ENCODE data around the gene TAF15.

The TAF15 gene

GRCh38 chr17:35808962-35809854 is at the start of gene TAF15:
TSS of gene TAF15 (plus strand) at chr17:35809484. CDS start at chr17:35809570, 86 bp downstream.
- DNase-seq (ENCODE audit: insufficient read length, low spot score) (peak; percentile 95), FAIRE-seq (no peak)

GRCh38 chr17:35760587-35760986 is 48.7 kb upstream of the TAF15 start, which contains the start of gene C17orf50:
TSS of gene C17orf50 (plus strand) at chr17:35760887. CDS start at chr17:35760942, 55 bp downstream.
- no peak for FAIRE-seq
- no peak for DNase-seq (ENCODE audit: insufficient read length, low spot score)

DNA sequence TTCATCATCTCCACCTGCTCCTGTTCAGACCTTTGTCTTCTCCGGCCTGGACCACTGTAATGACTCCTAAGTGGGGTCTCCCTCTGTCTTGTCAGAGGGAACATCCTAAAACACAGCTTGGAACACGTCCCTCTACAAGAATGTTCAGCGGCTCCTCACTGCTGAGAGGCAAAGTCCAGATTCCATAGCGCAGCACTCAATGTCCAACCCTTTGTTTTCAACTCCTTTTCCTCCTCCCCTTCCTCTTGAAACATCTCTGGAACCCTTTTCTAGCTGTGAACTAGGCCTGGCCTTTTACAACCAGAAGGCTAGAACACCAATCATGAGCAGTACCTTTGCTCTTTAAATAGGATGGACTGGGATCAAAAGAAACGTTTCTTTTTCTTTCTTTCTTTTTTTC is 47.7 kb upstream of the TAF15 start:
- FAIRE-seq (no peak), DNase-seq (ENCODE audit: insufficient read length, low spot score) (no peak)

GRCh38 chr17:35763767-35764122 is 45.5 kb upstream of the TAF15 start:
- DNase-seq (ENCODE audit: insufficient read length, low spot score) = no peak
- FAIRE-seq = no peak

GRCh38 chr17:35764123-35764991 is 44.9 kb upstream of the TAF15 start:
- DNase-seq (ENCODE audit: insufficient read length, low spot score) (peak; percentile 95), FAIRE-seq (no peak)

GRCh38 chr17:35765086-35765710 is 44.1 kb upstream of the TAF15 start:
- FAIRE-seq (no peak), DNase-seq (ENCODE audit: insufficient read length, low spot score) (no peak)

GRCh38 chr17:35765756-35766488 is 43.4 kb upstream of the TAF15 start:
- DNase-seq (ENCODE audit: insufficient read length, low spot score) = no peak
- no peak for FAIRE-seq

DNA sequence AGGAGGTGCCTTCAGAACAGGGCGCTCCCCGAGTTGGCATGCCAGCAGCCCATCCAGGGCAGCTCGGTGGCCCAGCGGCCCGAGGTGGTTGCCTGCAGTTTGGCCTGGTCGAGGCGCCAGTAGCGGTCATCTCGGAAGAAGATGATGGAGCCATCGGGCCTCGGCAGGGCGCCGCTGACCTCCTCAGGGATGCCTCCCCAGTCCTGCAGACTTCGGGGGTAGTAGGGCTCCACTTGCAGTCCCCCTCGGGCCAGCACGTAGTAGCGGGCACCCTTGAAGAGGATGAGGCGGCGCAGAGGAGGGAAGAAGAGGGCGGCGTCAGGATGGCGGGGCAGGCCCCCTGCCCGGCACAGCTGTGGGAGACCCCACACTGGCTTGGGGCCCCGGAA is 42.8 kb upstream of the TAF15 start:
- no peak for DNase-seq (ENCODE audit: insufficient read length, low spot score)
- FAIRE-seq = no peak

DNA sequence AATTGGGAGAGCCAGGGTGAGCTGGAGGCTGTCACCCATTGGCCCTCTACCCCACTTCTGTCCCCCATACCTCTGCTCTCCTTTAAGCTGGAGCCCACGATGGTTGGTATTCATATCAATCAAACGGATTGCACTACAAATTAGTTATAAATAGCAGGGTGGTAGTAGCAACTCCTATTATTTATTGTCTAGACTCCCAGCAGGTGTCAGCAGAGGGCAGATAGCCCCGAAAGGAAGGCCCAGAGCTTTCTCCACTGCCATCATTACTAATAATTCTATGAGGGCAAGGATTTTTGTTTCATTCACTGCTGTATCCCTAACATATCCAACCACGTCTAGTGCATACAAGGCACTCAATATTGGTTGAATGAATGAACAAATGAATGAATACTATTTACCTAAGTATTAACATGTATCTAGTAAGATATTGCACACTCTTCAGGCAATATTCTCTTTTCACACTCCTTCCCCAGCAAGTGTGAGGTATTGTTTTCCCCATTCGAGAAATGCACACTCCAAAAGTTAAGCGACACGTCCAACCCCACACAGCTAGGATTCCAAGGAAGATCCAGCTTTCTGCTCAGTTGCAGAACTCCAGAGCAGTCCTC is 42.3 kb upstream of the TAF15 start:
- DNase-seq (ENCODE audit: insufficient read length, low spot score) = peak; percentile 65
- FAIRE-seq = no peak

DNA sequence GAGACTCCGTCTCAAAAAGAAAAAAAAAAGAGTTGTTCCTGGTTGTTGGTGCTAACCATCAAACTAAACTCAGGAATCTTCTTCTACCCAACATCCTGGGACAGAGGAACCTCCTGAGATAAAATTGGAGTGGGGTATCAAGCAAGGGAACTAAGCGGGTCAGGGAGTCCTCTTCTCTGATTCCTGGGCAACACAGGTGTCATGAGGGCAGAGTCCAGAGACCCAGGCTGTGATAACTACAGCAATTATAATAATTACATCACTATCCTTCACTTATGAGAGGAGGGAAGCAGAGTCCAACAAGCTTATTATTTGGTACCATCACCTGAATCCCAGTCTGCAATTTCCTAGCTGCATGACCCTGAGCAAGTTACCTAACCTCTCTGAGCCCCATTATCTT is 40.5 kb upstream of the TAF15 start:
- DNase-seq (ENCODE audit: insufficient read length, low spot score) (no peak), FAIRE-seq (no peak)

- no peak for DNase-seq (ENCODE audit: insufficient read length, low spot score)
- FAIRE-seq = no peak
These were observed 39.3 kb upstream of the TAF15 start for GRCh38 chr17:35769895-35770486.

- FAIRE-seq = no peak
These were observed 36.2 kb upstream of the TAF15 start for GRCh38 chr17:35773129-35773528.

DNA sequence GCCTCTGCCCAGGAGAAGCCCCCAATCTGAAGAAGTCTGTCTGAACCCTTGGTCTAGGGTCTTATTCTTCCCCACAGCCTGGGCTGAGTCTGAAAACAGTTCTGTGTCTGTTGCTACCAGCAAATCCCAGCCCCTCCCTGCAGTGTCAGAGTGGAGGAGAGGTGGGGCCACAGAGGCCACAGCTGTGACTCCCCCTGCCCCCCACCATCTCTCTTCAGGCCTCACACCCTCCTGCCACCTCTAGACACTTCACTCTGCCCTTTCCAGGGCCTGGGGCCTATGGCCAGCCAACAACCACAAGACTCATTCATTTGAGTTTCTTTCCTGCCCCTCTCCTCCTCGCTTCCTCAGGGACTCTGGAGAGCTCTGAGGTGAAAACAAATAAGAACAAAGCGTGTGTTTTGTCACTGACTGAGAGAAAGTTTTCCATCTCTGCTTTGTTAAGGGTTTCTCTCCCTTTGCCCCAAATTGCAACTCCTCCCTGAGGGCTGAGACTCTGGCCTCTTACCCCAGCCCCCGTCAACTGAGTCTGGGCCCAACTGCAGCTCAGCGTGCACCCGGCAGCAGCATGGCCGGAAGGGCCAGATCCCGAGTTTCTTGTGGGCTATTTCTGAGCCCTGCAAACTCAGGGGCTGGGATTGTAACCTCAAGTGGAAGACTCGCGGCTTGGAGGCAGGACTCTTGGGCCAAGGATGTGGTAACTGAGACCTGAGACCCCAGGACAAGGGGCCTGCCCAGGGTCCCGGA is 35.4 kb upstream of the TAF15 start:
- FAIRE-seq = no peak
- DNase-seq (ENCODE audit: insufficient read length, low spot score) = no peak

More at GRCh38 chr17:35773129-35773528, 36.2 kb upstream of the TAF15 start:
- DNase-seq (ENCODE audit: insufficient read length, low spot score) = no peak

DNA sequence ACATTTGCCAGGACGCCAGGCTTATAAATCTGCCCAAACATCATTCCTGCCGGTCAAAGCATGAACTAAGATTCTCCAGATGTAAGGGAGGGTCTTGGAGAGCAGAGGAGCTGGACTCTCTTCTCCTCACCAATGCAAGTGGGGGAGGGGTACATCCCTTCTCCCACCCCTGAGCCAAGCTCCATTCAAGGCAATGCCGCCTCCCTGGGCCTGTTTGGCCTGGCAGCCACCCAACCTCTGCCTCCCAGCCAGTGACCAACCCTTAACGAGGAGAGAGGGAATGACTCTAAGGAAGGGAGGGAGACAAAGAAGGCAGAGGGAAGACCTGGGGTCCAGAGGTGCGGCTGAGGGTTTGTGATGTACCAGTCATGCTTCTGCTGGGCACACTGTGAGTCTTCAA is 34.8 kb upstream of the TAF15 start:
- FAIRE-seq (no peak), DNase-seq (ENCODE audit: insufficient read length, low spot score) (no peak)

GRCh38 chr17:35775039-35775438 is 34.2 kb upstream of the TAF15 start:
- DNase-seq (ENCODE audit: insufficient read length, low spot score) (no peak), FAIRE-seq (no peak)

GRCh38 chr17:35775583-35775982 is 33.7 kb upstream of the TAF15 start:
- FAIRE-seq (no peak), DNase-seq (ENCODE audit: insufficient read length, low spot score) (no peak)

DNA sequence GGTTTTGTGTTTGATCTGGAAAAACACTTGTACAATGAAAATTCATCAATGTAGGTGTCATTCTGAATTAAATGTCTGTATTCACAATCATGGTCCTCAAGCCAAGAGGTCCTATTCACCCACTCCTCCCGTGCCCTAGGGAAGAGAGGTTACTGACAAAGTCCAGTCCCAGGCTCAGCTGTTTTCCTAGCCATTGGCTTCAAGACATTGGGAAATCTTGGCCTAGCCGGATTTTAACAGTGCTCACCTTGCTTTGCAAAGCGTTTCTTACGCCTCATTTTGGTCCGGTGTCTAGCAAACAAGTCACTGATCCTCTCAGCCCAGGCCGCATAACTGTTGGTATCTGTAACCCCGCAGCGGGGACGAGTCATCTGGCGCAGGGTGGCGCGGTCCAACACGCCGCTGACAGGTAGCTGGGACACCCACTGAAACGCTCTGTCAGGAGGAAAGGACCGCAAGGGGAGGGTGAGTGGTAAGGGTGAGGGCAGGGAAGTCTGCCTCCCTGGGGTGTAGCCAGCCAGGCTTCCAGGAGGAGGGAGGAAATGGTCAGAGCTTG is 30.6 kb upstream of the TAF15 start:
- no peak for FAIRE-seq
- no peak for DNase-seq (ENCODE audit: insufficient read length, low spot score)

DNA sequence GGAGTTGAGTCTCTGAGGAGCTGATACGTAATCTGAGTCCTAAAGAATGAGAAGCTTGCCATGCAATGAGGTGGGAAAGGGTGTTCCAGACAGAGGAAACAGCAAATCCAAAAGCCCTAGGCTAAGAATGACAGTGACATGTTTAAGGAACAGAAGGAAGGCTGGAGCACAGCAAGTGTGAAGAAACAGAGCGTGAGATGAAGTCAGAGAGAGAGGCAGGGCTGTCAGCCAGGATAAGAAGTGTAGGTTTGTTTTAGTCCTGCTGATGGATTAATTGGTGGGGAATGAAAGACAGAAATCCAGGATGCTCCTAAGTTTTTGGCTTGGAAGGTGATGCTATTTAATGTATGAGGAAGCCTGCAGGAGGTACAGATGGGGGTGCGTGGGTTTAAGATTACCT is 28.3 kb upstream of the TAF15 start:
- DNase-seq (ENCODE audit: insufficient read length, low spot score) = no peak
- no peak for FAIRE-seq

DNA sequence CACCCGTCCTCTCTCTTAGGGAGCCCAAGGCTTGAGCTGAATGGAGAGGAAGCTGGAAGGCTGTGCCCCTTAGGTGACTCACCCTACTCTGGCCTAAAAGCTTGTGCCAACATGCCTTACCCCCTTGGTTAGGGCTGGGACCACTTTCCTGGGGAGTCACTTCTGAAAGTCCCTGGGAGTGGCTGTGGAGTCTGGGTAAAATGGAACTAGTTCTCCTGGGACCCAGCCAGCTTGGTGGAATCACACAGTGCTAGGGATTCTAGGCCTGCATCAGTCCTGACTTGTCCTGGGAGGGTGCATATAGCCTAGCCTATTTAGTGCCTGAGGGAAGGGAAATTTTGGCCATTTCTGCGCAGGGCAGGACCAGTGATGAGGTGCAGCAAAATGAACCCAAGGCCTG is 24.4 kb upstream of the TAF15 start:
- FAIRE-seq (no peak), DNase-seq (ENCODE audit: insufficient read length, low spot score) (no peak)

Data from HTR-8/SVneo (cell line).